Measurements from ENCODE around the gene TUBB2B.
"Not testable (repeated sequence)": the region's sequence is repeated elsewhere in the genome, so short reads cannot be mapped to it uniquely, and the experiment has no call there.

TUBB2B gene

GRCh38 chr6:3183066-3183465 is 44.4 kb downstream of the TUBB2B start:
- no peak for DNase-seq

DNA sequence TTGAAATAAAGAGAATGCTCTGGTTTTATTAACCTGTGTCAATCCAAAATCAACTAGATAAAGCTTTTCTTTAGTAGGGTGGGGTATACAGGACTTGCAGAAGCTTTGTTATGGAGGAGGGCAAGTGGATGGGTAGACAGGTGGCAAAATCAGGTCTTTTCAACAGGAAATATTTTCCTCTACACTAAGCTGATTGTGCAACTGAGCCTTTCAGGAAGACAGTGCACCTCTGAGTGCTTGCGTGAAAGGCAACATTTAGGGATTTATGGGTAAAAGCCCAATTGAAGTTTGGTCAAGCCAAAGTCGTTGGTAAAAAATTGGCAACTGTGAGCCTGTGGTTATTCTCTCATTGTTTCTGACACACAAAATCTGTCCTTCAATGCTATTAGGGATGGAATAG is 46.3 kb downstream of the TUBB2B start:
- no peak for DNase-seq

DNA sequence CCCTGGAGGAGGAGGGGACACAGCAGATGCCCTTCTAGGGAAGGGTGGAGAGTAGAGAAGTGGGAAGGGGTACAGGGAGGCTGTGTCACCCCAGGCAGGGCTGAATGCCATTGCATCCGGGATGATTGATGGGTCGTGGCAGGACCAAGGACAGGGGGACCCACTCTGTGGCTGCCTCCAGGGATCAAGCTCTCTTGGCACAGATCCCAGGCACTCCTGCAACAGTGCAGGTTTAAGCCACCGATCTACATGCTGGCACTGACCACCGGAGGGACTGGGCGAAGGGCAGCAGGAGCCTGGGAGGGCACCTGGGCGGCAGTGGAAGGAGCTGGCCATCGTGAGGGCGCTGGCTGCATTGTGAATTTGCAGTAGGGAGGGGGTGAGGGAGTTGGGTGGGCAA is 47.5 kb downstream of the TUBB2B start:
- not testable (repeated sequence) for DNase-seq

- DNase-seq: not testable (repeated sequence)
Observed at GRCh38 chr6:3178666-3179065, 48.8 kb downstream of the TUBB2B start.

- peak; percentile 43 for DNase-seq
Observed at GRCh38 chr6:3176562-3177355, 50.7 kb downstream of the TUBB2B start.

DNA sequence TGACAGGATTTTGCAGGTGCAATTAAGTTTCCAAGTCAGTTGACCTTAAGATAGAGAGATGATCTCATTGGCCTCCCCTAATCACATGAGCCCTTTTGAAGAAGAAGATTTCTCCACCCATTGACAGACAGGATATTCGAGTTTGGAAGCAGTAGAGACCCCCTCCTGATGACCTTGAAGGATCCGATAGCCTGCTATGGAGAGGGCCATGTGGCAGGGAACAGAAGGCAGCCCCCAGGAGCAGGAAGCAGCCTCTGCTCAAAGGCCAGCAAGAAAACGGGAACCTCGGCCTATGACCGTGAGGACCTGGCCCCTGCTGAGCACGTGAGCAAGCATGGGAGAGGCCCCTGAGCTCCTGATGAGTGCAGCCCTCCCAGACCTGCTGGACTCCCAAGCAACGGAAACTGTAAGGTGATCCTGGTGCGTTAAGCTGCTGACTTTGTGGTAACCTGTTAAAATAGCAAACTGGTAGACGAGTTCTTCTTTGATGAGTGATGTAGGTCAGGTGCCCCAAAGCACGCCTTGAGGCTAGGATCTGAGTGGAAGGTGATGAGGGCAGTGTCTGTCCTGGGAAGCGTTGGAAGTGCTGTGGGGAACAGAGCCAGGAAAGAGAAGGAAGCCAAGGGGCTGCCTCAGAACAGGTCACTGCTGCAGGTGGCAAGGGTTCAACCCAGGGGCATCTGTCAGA is 51.6 kb downstream of the TUBB2B start:
- no peak for DNase-seq

Data from CD4-positive, alpha-beta T cell treated with Interleukin-6 for 4 hours (primary cell).